ENCODE results near the gene TEAD4. TPM values are rescaled to one million over a fixed set of nuclear protein-coding genes. Genes with fewer than 3 reads are reported as not detected.

The TEAD4 gene
- total RNA-seq, 4 donors from 2014 or later, result 28.5 to 50.9 (median 37.0) TPM

GRCh38 chr12:3049176-3049575 lies 90.0 kb downstream of the TEAD4 start:
- Histone ChIP-seq H3K4me1 (peaks cover 5 to 14% of the 10 kb centered on the region in 2 donors), H3K36me3 (no peaks in the 10 kb centered on the region), H3K9me3 (no peaks in the 10 kb centered on the region), H3K27ac (no peak overlapping the region), H3K27me3 (no peaks in the 10 kb centered on the region), H3K4me3 (replicated peaks in 1 of 3) (no peak overlapping the region)
- no peak for TF ChIP-seq CTCF (IDR thresholded peaks at IDR 0.05)
- no peak for DNase-seq
- WGBS, 2 donors, result 88 to 96% methylated on average over 9 of the region's 9 CpGs
- intact Hi-C loops (cut with DNase I), result loop anchor here (10.0 kb wide), 1 partner anchor 164 kb away; no protein-coding TSS in a partner anchor

- TF ChIP-seq CTCF (IDR thresholded peaks at IDR 0.05), result no peak
- TF ChIP-seq POLR2A (IDR thresholded peaks at IDR 0.05), result no peak
- peaks cover 5 to 14% of the 10 kb centered on the region in 2 donors for H3K4me1 ChIP-seq
- H3K36me3 ChIP-seq, result no peaks in the 10 kb centered on the region
- WGBS, 2 donors, result 83 to 86% methylated on average over 11 of the region's 11 CpGs
- intact Hi-C loops (cut with DNase I), result loop anchor here (10.0 kb wide), 1 partner anchor 165 kb away; no protein-coding TSS in a partner anchor
- DNase-seq, result no peak
- no peaks in the 10 kb centered on the region for H3K27me3 ChIP-seq
- H3K9me3 ChIP-seq, result no peaks in the 10 kb centered on the region
- H3K4me3 ChIP-seq (replicated peaks in 1 of 3), result no peak overlapping the region
- H3K27ac ChIP-seq, result no peak overlapping the region
Observed at GRCh38 chr12:3049611-3050249, 90.5 kb downstream of the TEAD4 start.

GRCh38 chr12:3054374-3054773 lies 95.2 kb downstream of the TEAD4 start:
- WGBS, 2 donors, result 86 to 93% methylated on average over 7 of the region's 7 CpGs
- H3K27me3 ChIP-seq, result no peaks in the 10 kb centered on the region
- no peaks in the 10 kb centered on the region for H3K9me3 ChIP-seq
- H3K27ac ChIP-seq, result no peak overlapping the region
- TF ChIP-seq POLR2A (IDR thresholded peaks at IDR 0.05), result no peak
- no peak for TF ChIP-seq CTCF (IDR thresholded peaks at IDR 0.05)
- intact Hi-C loops (cut with DNase I), result no loop called here
- H3K36me3 ChIP-seq, result no peaks in the 10 kb centered on the region
- DNase-seq, result no peak
- H3K4me3 ChIP-seq (replicated peaks in 1 of 3), result no peak overlapping the region
- H3K4me1 ChIP-seq, result peaks cover 9% of the 10 kb centered on the region in 2 donors

- Histone ChIP-seq H3K4me1 (peaks cover 9% of the 10 kb centered on the region in 2 donors), H3K4me3 (replicated peaks in 1 of 3) (no peak overlapping the region), H3K27ac (peak overlapping the region; percentile 63 to 75 (median 65)), H3K36me3 (no peaks in the 10 kb centered on the region), H3K27me3 (no peaks in the 10 kb centered on the region), H3K9me3 (no peaks in the 10 kb centered on the region)
- intact Hi-C loops (cut with DNase I), result no loop called here
- TF ChIP-seq CTCF (IDR thresholded peaks at IDR 0.05), result no peak
- no peak for TF ChIP-seq POLR2A (IDR thresholded peaks at IDR 0.05)
- 49 to 62% methylated on average over 12 of the region's 12 CpGs for WGBS, 2 donors
- peak; percentile 32 to 67 for DNase-seq
Observed at GRCh38 chr12:3055026-3055703, 96.0 kb downstream of the TEAD4 start.

All from thyroid gland (tissue), 4 donors.